ENCODE measurements around the gene GYS1.

Gene GYS1

GRCh38 chr19:48987323-48987722, 5.8 kb downstream of the GYS1 start:
- TF ChIP-seq POLR2A (IDR thresholded peaks at IDR 0.05; ENCODE audit: low read length) (no peak), GATA1 (IDR thresholded peaks at IDR 0.05; ENCODE audit: low read depth, low read length) (no peak)
- no peak for DNase-seq

- no peak for TF ChIP-seq POLR2A (IDR thresholded peaks at IDR 0.05; ENCODE audit: low read length)
- no peak for TF ChIP-seq GATA1 (IDR thresholded peaks at IDR 0.05; ENCODE audit: low read depth, low read length)
- DNase-seq: no peak
Measured at GRCh38 chr19:48986211-48986610, 6.9 kb downstream of the GYS1 start.

- TF ChIP-seq POLR2A (IDR thresholded peaks at IDR 0.05; ENCODE audit: low read length): no peak
- DNase-seq: no peak
Measured at GRCh38 chr19:48985711-48986110, 7.4 kb downstream of the GYS1 start.

- TF ChIP-seq GATA1 (IDR thresholded peaks at IDR 0.05; ENCODE audit: low read depth, low read length) (no peak), POLR2A (IDR thresholded peaks at IDR 0.05; ENCODE audit: low read length) (no peak)
- DNase-seq: no peak
Measured at GRCh38 chr19:48982280-48982679, 10.8 kb downstream of the GYS1 start.

- no peak for TF ChIP-seq POLR2A (IDR thresholded peaks at IDR 0.05; ENCODE audit: low read length)
- no peak for TF ChIP-seq GATA1 (IDR thresholded peaks at IDR 0.05; ENCODE audit: low read depth, low read length)
- no peak for DNase-seq
Measured at GRCh38 chr19:48977061-48977460, 16.0 kb downstream of the GYS1 start.

GRCh38 chr19:48975947-48976847, 16.9 kb downstream of the GYS1 start:
- DNase-seq: peak in 1 of 2 experiments; percentile 65
- TF ChIP-seq GATA1 (IDR thresholded peaks at IDR 0.05; ENCODE audit: low read depth, low read length) (no peak), POLR2A (IDR thresholded peaks at IDR 0.05; ENCODE audit: low read length) (no peak)

- DNase-seq: peak; percentile 85 to 93
- no peak for TF ChIP-seq GATA1 (IDR thresholded peaks at IDR 0.05; ENCODE audit: low read depth, low read length)
- no peak for TF ChIP-seq POLR2A (IDR thresholded peaks at IDR 0.05; ENCODE audit: low read length)
Measured at GRCh38 chr19:48970923-48971395, 22.1 kb downstream of the GYS1 start.

GRCh38 chr19:48970139-48970766, 22.9 kb downstream of the GYS1 start:
- TF ChIP-seq POLR2A (IDR thresholded peaks at IDR 0.05; ENCODE audit: low read length) (no peak), GATA1 (IDR thresholded peaks at IDR 0.05; ENCODE audit: low read depth, low read length) (no peak)
- DNase-seq: no peak

- peak; percentile 69 to 82 for DNase-seq
- TF ChIP-seq GATA1 (IDR thresholded peaks at IDR 0.05; ENCODE audit: low read depth, low read length) (no peak), POLR2A (IDR thresholded peaks at IDR 0.05; ENCODE audit: low read length) (no peak)
Measured at GRCh38 chr19:48969276-48970138, 23.6 kb downstream of the GYS1 start.

- TF ChIP-seq POLR2A (IDR thresholded peaks at IDR 0.05; ENCODE audit: low read length) (no peak), GATA1 (IDR thresholded peaks at IDR 0.05; ENCODE audit: low read depth, low read length) (no peak)
- no peak for DNase-seq
Measured at GRCh38 chr19:48968813-48969218, 24.3 kb downstream of the GYS1 start.

GRCh38 chr19:48968179-48968661, 24.9 kb downstream of the GYS1 start:
- TF ChIP-seq POLR2A (IDR thresholded peaks at IDR 0.05; ENCODE audit: low read length) (peak; percentile 23), GATA1 (IDR thresholded peaks at IDR 0.05; ENCODE audit: low read depth, low read length) (no peak)
- DNase-seq: no peak

GRCh38 chr19:48967346-48968178, 25.5 kb downstream of the GYS1 start:
- peak in 1 of 2 experiments; percentile 78 for DNase-seq
- TF ChIP-seq GATA1 (IDR thresholded peaks at IDR 0.05; ENCODE audit: low read depth, low read length) (no peak), POLR2A (IDR thresholded peaks at IDR 0.05; ENCODE audit: low read length) (peak; percentile 79)

Measured in erythroblast (primary cell).